Measurements from ENCODE around the gene SPTBN2. TPM values are rescaled to one million over a fixed set of nuclear protein-coding genes. Genes with fewer than 3 reads are reported as not detected.

Gene SPTBN2
- total RNA-seq, 1 experiment from 2014 or later: 18.5 TPM

GRCh38 chr11:66684635-66685034 is 44.4 kb downstream of the SPTBN2 start:
- BruUV-seq (replicated peaks): no TSS peak
- no peak for TF ChIP-seq ATF3 (IDR thresholded peaks at IDR 0.05)
- no peak for TF ChIP-seq MAX (IDR thresholded peaks at IDR 0.05)
- TF ChIP-seq ZFX (IDR thresholded peaks at IDR 0.05): no peak
- TF ChIP-seq ZBTB33 (IDR thresholded peaks at IDR 0.05; ENCODE audit: extremely low read depth, insufficient replicate concordance, low read length): no peak
- TF ChIP-seq RAD21 (IDR thresholded peaks at IDR 0.05; ENCODE audit: low read depth): no peak
- TF ChIP-seq TCF7L2 (IDR thresholded peaks at IDR 0.05; ENCODE audit: borderline replicate concordance, extremely low read depth, insufficient read depth, insufficient read length): no peak
- no peak for TF ChIP-seq SRF (IDR thresholded peaks at IDR 0.05; ENCODE audit: low read depth)
- TF ChIP-seq ELF1 (IDR thresholded peaks at IDR 0.05; ENCODE audit: borderline replicate concordance, low read depth): no peak
- TF ChIP-seq FOSL1 (IDR thresholded peaks at IDR 0.05; ENCODE audit: low read depth): no peak
- no peak for TF ChIP-seq CEBPB (IDR thresholded peaks at IDR 0.05; ENCODE audit: low read depth)
- TF ChIP-seq EGR1 (IDR thresholded peaks at IDR 0.05; ENCODE audit: low read depth): no peak
- H3K9me3 ChIP-seq (ENCODE audit: control insufficient read depth in 1 of 2, insufficient read depth in 1 of 2, low read depth in 1 of 2, low read length in 2 of 2): no peaks in the 10 kb centered on the region
- H3K36me3 ChIP-seq (ENCODE audit: control insufficient read depth in 1 of 2, insufficient read depth in 2 of 2, low read length in 2 of 2): no peaks in the 10 kb centered on the region
- no peaks in the 10 kb centered on the region for H3K9me2 ChIP-seq (ENCODE audit: insufficient read depth)
- H3K9ac ChIP-seq (ENCODE audit: low read length): no peak overlapping the region
- no peak for DNase-seq (ENCODE audit: low read depth, low spot score)
- no peak overlapping the region for H2AFZ ChIP-seq (ENCODE audit: low read depth, low read length, poor library complexity, severe bottlenecking)
- RAD21 ChIA-PET (ENCODE audit: low non-redundant PET in 1 of 2, low total read pairs in 2 of 2, uncharacterized antibody in 2 of 2, unreplicated experiment in 2 of 2): no interaction called here
- intact Hi-C loops (cut with micrococcal nuclease): no loop called here
- no peak overlapping the region for H3K4me3 ChIP-seq (replicated peaks in 1 of 2; ENCODE audit: low read depth in 1 of 2, low read length in 2 of 2)
- no peaks in the 10 kb centered on the region for H3K4me1 ChIP-seq (ENCODE audit: control insufficient read depth in 1 of 2, insufficient read depth in 2 of 2, low read length in 2 of 2)
- H3K79me2 ChIP-seq (ENCODE audit: insufficient read depth, low read length): no peaks in the 10 kb centered on the region
- POLR2A ChIA-PET: no interaction called here
- no peaks in the 10 kb centered on the region for H4K20me1 ChIP-seq (ENCODE audit: insufficient read depth)
- no peaks in the 10 kb centered on the region for H3K27me3 ChIP-seq (ENCODE audit: insufficient read depth, low read length)
- ATAC-seq: no peak
- H3K27ac ChIP-seq (ENCODE audit: low read depth, low read length): no peak overlapping the region
- H3K4me2 ChIP-seq (ENCODE audit: low read length): no peak overlapping the region
- CTCF ChIA-PET: no interaction called here

Measured in HCT116 (cell line).